HFFc6 (cell line): ENCODE results near the gene ZNF33B. TPM values are rescaled to one million over a fixed set of nuclear protein-coding genes. Genes with fewer than 3 reads are reported as not detected.

ENCODE experiments used
- DNase-seq: peaks from one replicate; pipeline ENCODE4 v3.0.0-alpha.2; 2018
- H3K27ac Mint-ChIP-seq: 2 replicates; pipeline ENCODE4 v1.8.0; 2020; ENCODE audit warnings: mild to moderate bottlenecking, mixed read lengths
- H3K27me3 Mint-ChIP-seq: 2 replicates; pipeline ENCODE4 v1.8.0; 2021; ENCODE audit warnings: mild to moderate bottlenecking, moderate library complexity, mixed read lengths; ENCODE audit not compliant: insufficient read depth
- H3K36me3 Mint-ChIP-seq: 2 replicates; pipeline ENCODE4 v1.8.0; 2021; ENCODE audit warnings: low read depth, mixed read lengths
- H3K4me1 Mint-ChIP-seq: 2 replicates; pipeline ENCODE4 v1.8.0; 2020; ENCODE audit warnings: low read depth, mixed read lengths
- H3K4me3 Mint-ChIP-seq: 2 replicates; pipeline ENCODE4 v1.8.0; 2020; ENCODE audit warnings: mild to moderate bottlenecking, moderate library complexity, mixed read lengths
- H3K9me3 Mint-ChIP-seq: 2 replicates; pipeline ENCODE4 v1.8.0; 2020; ENCODE audit warnings: mild to moderate bottlenecking, mixed read lengths
- CTCF ChIP-seq: fragments of 200-600 bp; sonication (generic); IDR thresholded peaks from 2 replicates; pipeline ENCODE4 v1.5.0; 2021; ENCODE audit warnings: antibody characterized with exemption, mild to moderate bottlenecking
- total RNA-seq, 6 experiments: library from RNA; stranded (reverse); fragmentation: NEBNext Ultra II Directional; extraction: Animal tissue kit (Norgen Biotek cat#: 25700); gene quantifications; 2 replicates in 1 of 6; 3 replicates in 5 of 6; pipeline ENCODE4 v1.2.3, GENCODE V29; 2021

The ZNF33B gene
- total RNA-seq, 6 experiments from 2014 or later = 6.7 to 10.1 (median 8.5) TPM

DNA sequence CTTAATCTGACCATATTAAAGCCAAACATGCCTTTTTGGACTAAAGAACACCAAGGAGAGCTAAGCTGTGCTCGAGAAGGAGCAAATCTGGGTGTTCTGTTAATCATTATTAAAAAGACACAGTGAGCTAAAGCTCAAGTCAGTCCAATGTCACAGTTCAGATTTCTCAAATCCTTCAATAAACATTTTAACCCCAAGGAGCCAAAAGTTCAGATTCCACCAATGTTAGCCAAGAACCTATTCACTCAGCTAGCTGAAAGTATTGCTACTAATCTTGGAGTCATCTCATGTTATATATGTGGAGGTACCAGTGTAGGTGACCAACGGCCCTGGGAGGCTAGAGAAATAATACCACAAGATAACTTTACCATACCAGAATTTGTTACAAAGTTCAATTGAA lies 14.5 kb upstream of the ZNF33B start:
- TF ChIP-seq CTCF = no peak
- peaks cover 7% of the 10 kb centered on the region for H3K27me3 Mint-ChIP-seq
- no peaks in the 10 kb centered on the region for H3K9me3 Mint-ChIP-seq
- no peaks in the 10 kb centered on the region for H3K4me1 Mint-ChIP-seq
- no peak overlapping the region for H3K4me3 Mint-ChIP-seq
- H3K27ac Mint-ChIP-seq = no peak overlapping the region
- DNase-seq = no peak
- no peaks in the 10 kb centered on the region for H3K36me3 Mint-ChIP-seq

DNA sequence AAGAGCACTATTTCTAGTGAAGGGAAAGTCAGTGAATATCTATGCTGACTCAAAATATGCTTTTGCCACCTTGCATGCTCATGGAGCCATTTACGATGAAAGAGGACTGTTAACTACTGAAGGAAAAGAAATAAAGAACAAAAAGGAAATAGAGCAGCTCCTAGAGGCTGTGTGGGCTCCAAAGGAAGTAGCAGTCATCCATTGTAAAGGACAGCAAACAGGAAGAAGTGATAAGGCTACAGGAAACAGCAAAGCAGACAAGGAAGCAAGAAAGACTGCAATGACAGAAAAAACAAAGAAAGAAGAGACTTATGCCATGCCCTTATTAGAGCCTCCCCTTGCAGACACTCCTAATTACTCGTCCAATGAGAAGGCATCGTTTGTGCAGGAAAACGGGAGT lies 12.0 kb upstream of the ZNF33B start:
- DNase-seq = no peak
- Mint-ChIP-seq H3K36me3 (no peaks in the 10 kb centered on the region), H3K9me3 (no peaks in the 10 kb centered on the region), H3K4me1 (no peaks in the 10 kb centered on the region), H3K27me3 (peaks cover 14% of the 10 kb centered on the region), H3K4me3 (no peak overlapping the region), H3K27ac (no peak overlapping the region)
- no peak for TF ChIP-seq CTCF

- no peaks in the 10 kb centered on the region for H3K9me3 Mint-ChIP-seq
- TF ChIP-seq CTCF = no peak
- H3K4me3 Mint-ChIP-seq = no peak overlapping the region
- peaks cover 9% of the 10 kb centered on the region for H3K27me3 Mint-ChIP-seq
- H3K4me1 Mint-ChIP-seq = no peaks in the 10 kb centered on the region
- no peaks in the 10 kb centered on the region for H3K36me3 Mint-ChIP-seq
- no peak for DNase-seq
- no peak overlapping the region for H3K27ac Mint-ChIP-seq
Measured at GRCh38 chr10:42648512-42648911, 10.1 kb upstream of the ZNF33B start.

DNA sequence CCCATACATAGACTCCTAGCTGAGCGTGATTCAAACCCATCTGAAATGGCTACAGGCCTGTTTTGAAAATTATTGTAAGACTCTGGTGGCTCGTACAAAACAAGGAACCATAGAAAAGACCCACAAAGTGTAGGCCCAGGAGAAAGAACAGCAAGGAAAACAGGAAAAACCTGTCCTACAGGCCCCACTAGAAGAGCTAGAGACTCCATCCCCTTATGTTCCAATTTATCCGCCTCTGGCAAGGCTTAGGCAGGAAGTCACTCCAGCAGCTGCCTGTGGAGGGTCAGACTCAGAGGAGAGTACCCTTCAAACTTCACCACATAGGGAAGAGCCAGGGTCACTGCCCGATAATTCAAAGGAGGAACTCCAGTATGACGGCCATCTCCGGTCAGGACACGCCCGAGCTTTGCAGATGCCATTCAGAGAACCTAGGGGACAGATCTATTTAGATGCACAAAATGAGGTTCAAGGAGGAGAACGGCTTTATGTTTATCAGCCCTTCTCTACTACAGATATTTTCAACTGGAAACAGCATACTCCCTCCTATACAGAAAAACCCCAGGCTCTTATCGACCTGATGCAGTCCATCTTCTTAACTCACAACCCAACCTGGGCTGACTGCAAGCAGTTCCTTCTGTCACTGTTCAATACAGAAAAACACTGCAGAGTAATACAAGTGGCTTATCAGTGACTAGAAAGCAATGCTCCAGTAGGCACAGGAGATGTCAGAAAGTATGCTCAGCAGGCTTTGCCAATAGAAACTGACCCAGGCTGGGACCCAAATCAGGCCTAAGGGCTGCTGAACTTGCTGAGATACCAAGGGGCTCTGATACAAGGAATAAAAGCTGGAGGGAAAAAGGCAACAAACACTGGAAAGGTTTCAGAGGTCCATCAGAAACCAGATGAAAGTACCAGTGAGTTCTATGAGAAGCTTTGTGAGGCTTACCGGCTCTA lies 8.6 kb upstream of the ZNF33B start:
- H3K4me3 Mint-ChIP-seq = no peak overlapping the region
- DNase-seq = no peak
- peaks cover 9% of the 10 kb centered on the region for H3K27me3 Mint-ChIP-seq
- H3K4me1 Mint-ChIP-seq = no peaks in the 10 kb centered on the region
- no peak for TF ChIP-seq CTCF
- H3K27ac Mint-ChIP-seq = no peak overlapping the region
- H3K36me3 Mint-ChIP-seq = no peaks in the 10 kb centered on the region
- no peaks in the 10 kb centered on the region for H3K9me3 Mint-ChIP-seq

DNA sequence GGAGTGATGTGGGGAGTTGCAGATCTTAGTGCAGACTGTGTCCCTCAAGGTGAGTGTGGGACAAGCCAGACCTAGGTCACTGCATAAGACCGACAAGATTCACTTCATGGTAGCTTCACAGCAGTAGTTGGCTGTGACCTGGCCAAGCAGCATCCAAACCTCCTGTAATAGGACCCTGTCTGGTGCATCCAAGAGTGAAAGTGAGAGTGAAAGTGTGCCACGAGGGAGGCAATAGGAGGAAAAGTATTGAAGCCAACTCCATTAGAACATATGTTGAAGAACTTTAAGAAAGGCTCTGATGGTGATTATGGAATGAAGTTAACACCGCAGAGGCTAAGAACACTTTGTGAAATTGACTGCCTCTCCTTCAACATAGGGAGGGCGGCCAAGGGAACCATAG lies 7.8 kb upstream of the ZNF33B start:
- no peaks in the 10 kb centered on the region for H3K4me1 Mint-ChIP-seq
- TF ChIP-seq CTCF = no peak
- H3K36me3 Mint-ChIP-seq = no peaks in the 10 kb centered on the region
- DNase-seq = no peak
- H3K27ac Mint-ChIP-seq = no peak overlapping the region
- H3K27me3 Mint-ChIP-seq = peaks cover 9% of the 10 kb centered on the region
- H3K9me3 Mint-ChIP-seq = no peaks in the 10 kb centered on the region
- peak overlapping the region; percentile 4; the same call in 1 of the 2 replicates for H3K4me3 Mint-ChIP-seq
